HepG2 (cell line): Measurements from ENCODE around the gene FRMD8. TPM values are rescaled to one million over a fixed set of nuclear protein-coding genes. Genes with fewer than 3 reads are reported as not detected.

Experiments used
- CCDC6 ChIP-seq: sonication (generic); formaldehyde crosslinking; IDR thresholded peaks from 2 replicates; pipeline ENCODE4 v1.8.1; 2022; ENCODE audit warnings: mild to moderate bottlenecking, missing genetic modification reagents, moderate library complexity
- DBP ChIP-seq: sonication (generic); formaldehyde crosslinking; IDR thresholded peaks from 2 replicates; pipeline ENCODE4 v1.4.0; 2020; ENCODE audit warnings: missing genetic modification reagents; ENCODE audit errors: not compliant biosample characterization
- DNMT1 ChIP-seq: sonication (generic); formaldehyde crosslinking; IDR thresholded peaks from 2 replicates; pipeline ENCODE4 v1.5.1; 2020; ENCODE audit warnings: mild to moderate bottlenecking, missing genetic modification reagents
- FIP1L1 ChIP-seq: fragments of 200-400 bp; formaldehyde crosslinking; IDR thresholded peaks from 2 replicates; pipeline ENCODE4 v1.6.1; 2018; ENCODE audit warnings: low read depth, mild to moderate bottlenecking, low read length, moderate library complexity, borderline replicate concordance; ENCODE audit not compliant: insufficient read depth
- FOXO4 ChIP-seq: sonication (generic); formaldehyde crosslinking; conservative IDR thresholded peaks from 2 replicates; pipeline ENCODE4 v1.8.1; 2023; ENCODE audit warnings: missing genetic modification reagents
- HNRNPK ChIP-seq: fragments of 200-400 bp; formaldehyde crosslinking; IDR thresholded peaks from 2 replicates; pipeline ENCODE4 v1.6.1; 2018; ENCODE audit warnings: low read length, low read depth, moderate library complexity, mild to moderate bottlenecking; ENCODE audit not compliant: poor library complexity, severe bottlenecking
- MIER3 ChIP-seq: IDR thresholded peaks from 2 replicates; pipeline ENCODE4 v1.6.1; 2016; ENCODE audit warnings: missing compliant biosample characterization, borderline replicate concordance
- PLSCR1 ChIP-seq: sonication (generic); formaldehyde crosslinking; IDR thresholded peaks from 2 replicates; pipeline ENCODE4 v1.5.0; 2020; ENCODE audit warnings: missing genetic modification reagents, mild to moderate bottlenecking, borderline replicate concordance
- RNF219 ChIP-seq: sonication (generic); formaldehyde crosslinking; IDR thresholded peaks from 2 replicates; pipeline ENCODE4 v1.5.0; 2020; ENCODE audit warnings: mild to moderate bottlenecking, missing genetic modification reagents
- SMAD9 ChIP-seq: sonication (generic); formaldehyde crosslinking; IDR thresholded peaks from 2 replicates; pipeline ENCODE4 v1.5.1; 2020; ENCODE audit warnings: mild to moderate bottlenecking, missing genetic modification reagents
- SP2 ChIP-seq: sonication (generic); formaldehyde crosslinking; IDR thresholded peaks from 2 replicates; pipeline ENCODE4 v1.5.1; 2020; ENCODE audit warnings: mild to moderate bottlenecking, missing genetic modification reagents
- SP4 ChIP-seq: sonication (generic); formaldehyde crosslinking; IDR thresholded peaks from 2 replicates; pipeline ENCODE4 v1.8.1; 2023; ENCODE audit warnings: mild to moderate bottlenecking, missing genetic modification reagents
- SYNCRIP ChIP-seq: fragments of 200-400 bp; formaldehyde crosslinking; IDR thresholded peaks from 2 replicates; pipeline ENCODE4 v1.6.1; 2018; ENCODE audit warnings: mild to moderate bottlenecking, low read depth, low read length; ENCODE audit not compliant: insufficient read depth
- WIZ ChIP-seq: sonication (generic); formaldehyde crosslinking; IDR thresholded peaks from 2 replicates; pipeline ENCODE4 v1.5.1; 2020; ENCODE audit warnings: mild to moderate bottlenecking, missing genetic modification reagents
- ZFX ChIP-seq: sonication (generic); formaldehyde crosslinking; IDR thresholded peaks from 2 replicates; pipeline ENCODE4 v1.4.0; 2020; ENCODE audit warnings: mild to moderate bottlenecking, low read depth, missing genetic modification reagents, moderate library complexity
- ZNF20 ChIP-seq: sonication (generic); formaldehyde crosslinking; IDR thresholded peaks from 2 replicates; pipeline ENCODE4 v1.4.0; 2020; ENCODE audit warnings: mild to moderate bottlenecking, moderate library complexity, missing genetic modification reagents
- ZNF260 ChIP-seq: sonication (generic); formaldehyde crosslinking; IDR thresholded peaks from 2 replicates; pipeline ENCODE4 v1.4.0; 2020; ENCODE audit warnings: missing genetic modification reagents, low read depth, mild to moderate bottlenecking, borderline replicate concordance
- ZNF275 ChIP-seq: sonication (generic); formaldehyde crosslinking; IDR thresholded peaks from 2 replicates; pipeline ENCODE4 v1.8.0; 2022; ENCODE audit warnings: missing genetic modification reagents, mild to moderate bottlenecking, inconsistent platforms, borderline replicate concordance
- ZNF326 ChIP-seq: sonication (generic); formaldehyde crosslinking; IDR thresholded peaks from 2 replicates; pipeline ENCODE4 v1.4.0; 2020; ENCODE audit warnings: missing genetic modification reagents, borderline replicate concordance
- ZSCAN21 ChIP-seq: sonication (generic); formaldehyde crosslinking; IDR thresholded peaks from 2 replicates; pipeline ENCODE4 v1.8.0; 2022; ENCODE audit warnings: mild to moderate bottlenecking, missing genetic modification reagents, moderate library complexity, borderline replicate concordance
- ZSCAN31 ChIP-seq: sonication (generic); formaldehyde crosslinking; IDR thresholded peaks from 2 replicates; pipeline ENCODE4 v1.5.0; 2020; ENCODE audit warnings: low read depth, mild to moderate bottlenecking, missing genetic modification reagents
- polyA plus RNA-seq, 8 experiments: library from polyadenylated mRNA; depleted of rRNA in 3 of 8; stranded (reverse) in 7 of 8; unstranded in 1 of 8; fragments of >200 nt; fragmentation: Illumina TruSeq in 4 of 8; extraction: Trizol in 4 of 8; gene quantifications; 2 replicates each; pipeline versions ENCODE4 v1.2.1 to v1.2.3, GENCODE V29; 2011 to 2016; ENCODE audit warnings: low read depth in 4 of 8, missing spikeins in 1 of 8, mixed read lengths in 1 of 8; ENCODE audit not compliant: insufficient read depth in 1 of 8
- total RNA-seq, 5 experiments: library from RNA; depleted of rRNA; stranded (reverse); fragments of >200 nt; fragmentation: Illumina TruSeq; extraction: Trizol; gene quantifications; 2 replicates each; pipeline ENCODE4 v1.2.3, GENCODE V29; 2016; ENCODE audit warnings: low read depth in 1 of 5

The FRMD8 gene
- total and polyA plus RNA-seq, 2 of the 13 experiments (the other 11 are each of a cell fraction or from before 2014, with no cell fraction given): 5.8 to 20.6 TPM

GRCh38 chr11:65420979-65421793 is 34.7 kb downstream of the FRMD8 start (continued):
- no peak for TF ChIP-seq ZNF260 (CRISPR knock-in tag)
- no peak for TF ChIP-seq PLSCR1 (CRISPR knock-in tag)
- TF ChIP-seq ZNF326 (CRISPR knock-in tag): no peak
- peak; percentile 67; the same call in 1 of the 2 replicates for TF ChIP-seq CCDC6 (CRISPR knock-in tag)
- TF ChIP-seq MIER3 (CRISPR knock-in tag): peak; percentile 80; the same call in 1 of the 2 replicates
- TF ChIP-seq ZNF275: 0 out of 2 replicates have a peak, but pooled peaks have one; percentile 16
- no peak for TF ChIP-seq SYNCRIP
- no peak for TF ChIP-seq HNRNPK
- TF ChIP-seq DNMT1 (CRISPR knock-in tag): no peak
- 0 out of 2 replicates have a peak, but pooled peaks have one; percentile 0 for TF ChIP-seq RNF219 (CRISPR knock-in tag)
- no peak for TF ChIP-seq FIP1L1
- 0 out of 2 replicates have a peak, but pooled peaks have one; percentile 73 for TF ChIP-seq WIZ (CRISPR knock-in tag)
- no peak; the same call in 1 of the 2 replicates for TF ChIP-seq SP4 (CRISPR knock-in tag)
- no peak for TF ChIP-seq DBP (CRISPR knock-in tag)
- no peak for TF ChIP-seq ZSCAN31
- peak; percentile 5; the same call in 1 of the 2 replicates for TF ChIP-seq ZNF20 (CRISPR knock-in tag)
- peak; percentile 67; the same call in 1 of the 2 replicates for TF ChIP-seq ZFX (CRISPR knock-in tag)
- no peak for TF ChIP-seq SP2
- TF ChIP-seq ZSCAN21: no peak
- no peak for TF ChIP-seq FOXO4 (CRISPR knock-in tag)
- no peak for TF ChIP-seq SMAD9
